ENCODE results near the gene ARHGAP10.

ARHGAP10 gene

GRCh38 chr4:147854154-147854553 lies 122.3 kb downstream of the ARHGAP10 start:
- DNase-seq (ENCODE audit: low spot score): no peak
- TF ChIP-seq, protein P1, sequence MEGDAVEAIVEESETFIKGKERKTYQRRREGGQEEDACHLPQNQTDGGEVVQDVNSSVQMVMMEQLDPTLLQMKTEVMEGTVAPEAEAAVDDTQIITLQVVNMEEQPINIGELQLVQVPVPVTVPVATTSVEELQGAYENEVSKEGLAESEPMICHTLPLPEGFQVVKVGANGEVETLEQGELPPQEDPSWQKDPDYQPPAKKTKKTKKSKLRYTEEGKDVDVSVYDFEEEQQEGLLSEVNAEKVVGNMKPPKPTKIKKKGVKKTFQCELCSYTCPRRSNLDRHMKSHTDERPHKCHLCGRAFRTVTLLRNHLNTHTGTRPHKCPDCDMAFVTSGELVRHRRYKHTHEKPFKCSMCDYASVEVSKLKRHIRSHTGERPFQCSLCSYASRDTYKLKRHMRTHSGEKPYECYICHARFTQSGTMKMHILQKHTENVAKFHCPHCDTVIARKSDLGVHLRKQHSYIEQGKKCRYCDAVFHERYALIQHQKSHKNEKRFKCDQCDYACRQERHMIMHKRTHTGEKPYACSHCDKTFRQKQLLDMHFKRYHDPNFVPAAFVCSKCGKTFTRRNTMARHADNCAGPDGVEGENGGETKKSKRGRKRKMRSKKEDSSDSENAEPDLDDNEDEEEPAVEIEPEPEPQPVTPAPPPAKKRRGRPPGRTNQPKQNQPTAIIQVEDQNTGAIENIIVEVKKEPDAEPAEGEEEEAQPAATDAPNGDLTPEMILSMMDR (IDR thresholded peaks at IDR 0.05; ENCODE audit: extremely low read depth, missing control alignments): no peak

DNA sequence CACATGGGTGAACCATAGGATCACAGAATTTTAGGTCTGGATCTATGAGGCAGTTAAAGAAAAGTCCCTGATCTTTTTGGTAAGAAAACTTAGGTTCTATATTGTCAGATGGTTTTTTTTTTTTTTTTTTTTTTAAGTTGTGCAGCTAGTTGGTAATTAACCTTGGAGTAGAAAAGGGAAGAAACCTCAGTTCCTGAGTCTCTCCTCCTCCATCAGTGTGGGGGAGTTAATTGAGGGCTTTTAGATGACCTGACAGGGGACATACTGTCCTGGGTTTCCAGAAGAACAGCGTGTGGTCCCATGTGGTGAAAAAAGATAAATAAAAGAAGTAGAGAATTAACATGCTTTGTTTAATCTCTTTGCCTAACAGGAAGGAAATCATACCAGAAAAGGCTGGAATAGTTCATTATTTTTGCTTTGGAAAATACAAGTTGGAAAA lies 123.7 kb downstream of the ARHGAP10 start:
- DNase-seq (ENCODE audit: low spot score): no peak
- TF ChIP-seq, protein P1 (IDR thresholded peaks at IDR 0.05; ENCODE audit: extremely low read depth, missing control alignments): no peak

GRCh38 chr4:147860960-147861359 lies 129.1 kb downstream of the ARHGAP10 start:
- DNase-seq (ENCODE audit: low spot score): no peak
- TF ChIP-seq, protein P1 (IDR thresholded peaks at IDR 0.05; ENCODE audit: extremely low read depth, missing control alignments): no peak

DNA sequence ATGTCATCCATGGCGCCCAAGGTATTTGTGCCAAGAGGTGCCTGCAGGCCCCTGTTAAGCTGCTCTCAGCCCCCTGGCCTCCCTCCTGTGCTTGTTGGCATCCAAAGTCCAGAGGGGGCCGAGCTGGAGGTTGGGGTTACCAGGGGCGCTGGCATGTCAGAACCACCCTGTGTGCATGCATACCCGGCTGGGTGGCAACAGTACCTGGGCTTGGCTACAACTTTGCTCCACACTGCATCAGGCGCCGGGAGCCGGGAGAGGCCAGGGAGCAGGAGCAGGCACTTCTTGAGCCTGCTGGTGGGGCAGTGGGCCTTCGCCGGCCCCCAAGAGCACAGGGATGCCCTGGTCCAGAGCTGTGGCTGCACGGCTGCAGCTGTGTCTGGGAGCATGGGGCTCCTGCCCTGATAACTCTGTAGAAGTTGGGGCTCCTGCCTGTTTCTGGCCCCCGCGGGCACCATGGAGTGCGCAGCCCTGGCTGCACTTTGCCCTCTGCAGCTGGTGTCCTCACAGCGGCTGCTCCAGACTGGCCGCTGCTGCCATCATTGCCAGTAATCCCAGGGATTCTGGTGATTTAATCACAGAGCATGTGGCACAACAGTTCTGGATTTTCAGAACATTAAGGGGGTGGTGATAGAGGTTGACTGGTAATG lies 130.3 kb downstream of the ARHGAP10 start:
- no peak for DNase-seq (ENCODE audit: low spot score)
- TF ChIP-seq, protein P1 (IDR thresholded peaks at IDR 0.05; ENCODE audit: extremely low read depth, missing control alignments): no peak

DNA sequence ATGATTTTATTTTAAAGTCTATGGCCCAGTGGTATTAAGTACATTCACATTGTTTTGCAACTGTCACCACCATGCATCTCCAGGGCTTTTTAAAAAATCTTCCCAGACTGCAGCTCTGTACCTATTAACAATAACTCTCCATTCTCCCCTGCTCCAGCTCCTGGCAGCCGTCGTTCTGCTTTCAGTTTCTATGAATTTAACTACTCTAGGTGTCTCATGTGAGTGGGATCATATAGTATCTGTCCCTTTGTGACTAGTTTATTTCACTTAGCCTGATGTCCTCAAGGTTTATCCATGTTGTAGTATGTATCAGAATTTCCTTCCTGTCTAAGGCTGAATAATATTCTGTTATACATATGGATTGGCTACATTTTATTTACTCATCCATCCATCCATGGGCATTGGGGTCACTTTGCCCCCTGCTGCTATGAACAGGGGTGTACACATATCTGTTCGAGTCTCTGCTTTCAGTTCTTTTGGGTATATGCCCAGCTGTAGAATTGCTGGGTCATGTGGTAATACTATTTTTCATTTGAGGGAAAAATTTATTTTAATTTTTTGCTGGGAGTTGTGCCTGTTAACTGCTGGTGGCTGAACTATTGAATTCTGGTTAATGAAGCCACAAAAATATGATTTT lies 131.3 kb downstream of the ARHGAP10 start:
- TF ChIP-seq, protein P1 (IDR thresholded peaks at IDR 0.05; ENCODE audit: extremely low read depth, missing control alignments): no peak
- DNase-seq (ENCODE audit: low spot score): no peak

GRCh38 chr4:147863808-147864472 lies 132.1 kb downstream of the ARHGAP10 start:
- TF ChIP-seq, protein P1 (IDR thresholded peaks at IDR 0.05; ENCODE audit: extremely low read depth, missing control alignments): no peak
- DNase-seq (ENCODE audit: low spot score): no peak

GRCh38 chr4:147864607-147865006 lies 132.7 kb downstream of the ARHGAP10 start:
- DNase-seq (ENCODE audit: low spot score): no peak
- TF ChIP-seq, protein P1 (IDR thresholded peaks at IDR 0.05; ENCODE audit: extremely low read depth, missing control alignments): no peak
